Thoracic aorta (tissue), 2 donors: ENCODE data around the gene BTG1. TPM values are rescaled to one million over a fixed set of nuclear protein-coding genes. Genes with fewer than 3 reads are reported as not detected.

ENCODE experiments used
- ATAC-seq: fragments of 150-250 bp; one replicate; pipeline ENCODE4 v1.8.0; 2017; ENCODE audit warnings: low read depth; ENCODE audit not compliant: insufficient number of reproducible peaks, low FRiP score
- DNase-seq: peaks from one replicate; pipeline ENCODE4 v3.0.0-alpha.2; 2020; ENCODE audit warnings: low spot score
- H3K27ac ChIP-seq, 2 donors: fragments of 200-600 bp; sonication (generic); 1 replicate in 1 of 2; 2 replicates in 1 of 2; pipeline ENCODE4 v1.5.1; 2016; ENCODE audit warnings: mild to moderate bottlenecking in 2 of 2, moderate library complexity in 2 of 2
- H3K27me3 ChIP-seq: fragments of 200-600 bp; sonication (generic); replicated peaks from 2 replicates; pipeline ENCODE4 v1.6.0; 2016; ENCODE audit warnings: mild to moderate bottlenecking; ENCODE audit not compliant: insufficient read depth
- H3K36me3 ChIP-seq: fragments of 200-600 bp; sonication (generic); one replicate; pipeline ENCODE4 v1.5.1; 2016
- H3K4me1 ChIP-seq, 2 donors: fragments of 200-600 bp; sonication (generic); 1 replicate in 1 of 2; 2 replicates in 1 of 2; pipeline versions ENCODE4 v1.5.1 to v1.6.0; 2016; ENCODE audit warnings: low read depth in 2 of 2, mild to moderate bottlenecking in 1 of 2; ENCODE audit not compliant: control insufficient read depth in 1 of 2
- H3K4me3 ChIP-seq: fragments of 200-600 bp; sonication (generic); 2 replicates; pipeline ENCODE4 v1.5.1; 2016; ENCODE audit warnings: mild to moderate bottlenecking
- H3K9me3 ChIP-seq: fragments of 200-600 bp; sonication (generic); 2 replicates; pipeline ENCODE4 v1.5.1; 2016
- total RNA-seq, 2 donors: library from RNA; depleted of rRNA; stranded (reverse); fragments of >200 nt; gene quantifications; one replicate each; pipeline versions ENCODE4 v1.1.0 to v1.2.3, GENCODE V29; 2016
- TF ChIP-seq, protein P1 (sequence below): fragments of 200-600 bp; sonication (generic); IDR thresholded peaks from one replicate; pipeline ENCODE4 v1.5.1; 2019; ENCODE audit warnings: antibody characterized with exemption

Gene BTG1
- total RNA-seq, 2 donors from 2014 or later: 31.7 to 53.3 TPM

DNA sequence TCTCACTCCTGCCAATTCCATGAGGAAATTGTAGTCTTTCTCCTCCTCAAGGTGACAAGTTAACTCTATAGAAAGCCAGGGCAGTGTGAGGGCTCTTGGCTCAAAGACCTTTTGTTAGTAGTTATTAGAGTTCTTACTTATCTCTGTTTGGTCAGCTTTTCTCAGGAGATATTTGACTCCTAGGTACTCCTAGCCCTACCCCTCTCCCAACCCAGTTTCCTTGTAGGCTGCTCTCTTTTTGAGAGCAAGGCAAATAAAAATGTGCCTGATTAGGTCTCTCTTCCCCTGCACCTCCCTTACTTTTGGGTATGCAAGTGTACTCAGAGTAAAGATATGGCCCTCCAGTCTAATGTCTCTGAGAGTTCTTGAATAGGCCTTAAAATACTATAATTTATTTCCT lies 23.8 kb downstream of the BTG1 start:
- H3K27ac ChIP-seq: no peak overlapping the region
- peaks cover 6% of the 10 kb centered on the region for H3K9me3 ChIP-seq
- DNase-seq (no peak), ATAC-seq (no peak)
- H3K27me3 ChIP-seq: no peaks in the 10 kb centered on the region
- no peaks in the 10 kb centered on the region for H3K36me3 ChIP-seq
- H3K4me3 ChIP-seq: no peak overlapping the region
- TF ChIP-seq, protein P1, sequence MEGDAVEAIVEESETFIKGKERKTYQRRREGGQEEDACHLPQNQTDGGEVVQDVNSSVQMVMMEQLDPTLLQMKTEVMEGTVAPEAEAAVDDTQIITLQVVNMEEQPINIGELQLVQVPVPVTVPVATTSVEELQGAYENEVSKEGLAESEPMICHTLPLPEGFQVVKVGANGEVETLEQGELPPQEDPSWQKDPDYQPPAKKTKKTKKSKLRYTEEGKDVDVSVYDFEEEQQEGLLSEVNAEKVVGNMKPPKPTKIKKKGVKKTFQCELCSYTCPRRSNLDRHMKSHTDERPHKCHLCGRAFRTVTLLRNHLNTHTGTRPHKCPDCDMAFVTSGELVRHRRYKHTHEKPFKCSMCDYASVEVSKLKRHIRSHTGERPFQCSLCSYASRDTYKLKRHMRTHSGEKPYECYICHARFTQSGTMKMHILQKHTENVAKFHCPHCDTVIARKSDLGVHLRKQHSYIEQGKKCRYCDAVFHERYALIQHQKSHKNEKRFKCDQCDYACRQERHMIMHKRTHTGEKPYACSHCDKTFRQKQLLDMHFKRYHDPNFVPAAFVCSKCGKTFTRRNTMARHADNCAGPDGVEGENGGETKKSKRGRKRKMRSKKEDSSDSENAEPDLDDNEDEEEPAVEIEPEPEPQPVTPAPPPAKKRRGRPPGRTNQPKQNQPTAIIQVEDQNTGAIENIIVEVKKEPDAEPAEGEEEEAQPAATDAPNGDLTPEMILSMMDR: no peak
- no peaks in the 10 kb centered on the region for H3K4me1 ChIP-seq

DNA sequence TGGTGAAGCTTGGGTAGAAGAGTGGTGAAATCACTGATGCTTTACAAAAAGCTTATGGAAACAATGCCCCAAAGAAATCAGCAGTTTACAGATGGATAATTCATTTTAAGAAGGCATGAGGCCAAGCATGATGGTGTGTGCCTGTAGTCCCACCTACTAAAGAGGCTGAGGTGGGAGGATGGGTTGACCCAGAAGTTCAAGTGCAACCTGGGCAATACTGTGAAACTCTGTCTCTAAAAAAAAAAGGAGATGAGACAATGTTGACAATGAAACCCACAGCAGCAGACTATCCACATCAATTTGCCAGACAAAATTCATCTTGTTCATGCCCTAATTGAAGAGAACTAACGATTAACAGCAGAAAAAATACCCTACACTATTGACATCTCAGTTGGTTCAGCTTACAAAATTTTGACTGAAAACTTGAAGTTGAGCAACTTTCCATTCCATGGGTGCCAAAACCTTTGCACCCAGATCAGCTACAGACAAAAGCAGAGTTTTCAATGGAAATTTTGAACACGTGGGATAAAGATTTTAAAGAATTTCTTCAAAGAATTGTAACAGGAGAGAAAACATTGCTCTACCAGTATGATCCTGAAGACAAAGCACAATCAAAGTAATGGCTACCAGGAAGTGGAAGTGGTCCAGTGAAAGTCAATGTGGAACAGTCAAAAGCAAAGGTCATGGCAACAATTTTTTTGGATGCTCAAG lies 26.7 kb downstream of the BTG1 start:
- Histone ChIP-seq H3K36me3 (no peaks in the 10 kb centered on the region), H3K4me1 (no peaks in the 10 kb centered on the region), H3K27ac (no peak overlapping the region), H3K9me3 (peaks cover 6% of the 10 kb centered on the region), H3K27me3 (no peaks in the 10 kb centered on the region), H3K4me3 (no peak overlapping the region)
- TF ChIP-seq, protein P1: no peak
- ATAC-seq: no peak
- DNase-seq: no peak

DNA sequence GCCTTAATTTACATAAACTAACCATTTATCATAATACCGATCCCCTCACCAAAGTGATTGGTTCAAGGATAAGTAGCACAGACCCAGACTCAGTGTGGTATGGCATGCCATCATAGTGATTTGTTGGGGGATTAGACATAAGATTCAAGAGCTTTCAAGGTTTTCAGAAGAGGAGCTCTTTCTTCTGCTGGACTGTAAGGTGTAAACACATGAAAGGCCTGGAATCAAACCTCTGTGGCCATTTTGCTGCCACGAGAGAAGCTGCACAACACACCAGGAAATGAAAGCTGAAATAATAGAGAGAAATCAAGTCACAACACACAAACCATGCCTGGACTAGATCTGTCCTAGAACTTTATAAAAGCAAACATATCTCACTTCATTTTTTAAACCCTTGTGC lies 30.8 kb downstream of the BTG1 start:
- no peaks in the 10 kb centered on the region for H3K36me3 ChIP-seq
- ATAC-seq: no peak
- no peak overlapping the region for H3K27ac ChIP-seq
- no peak overlapping the region for H3K4me3 ChIP-seq
- TF ChIP-seq, protein P1: no peak
- H3K4me1 ChIP-seq: no peaks in the 10 kb centered on the region
- peaks cover under 1% of the 10 kb centered on the region for H3K9me3 ChIP-seq
- DNase-seq: no peak
- H3K27me3 ChIP-seq: no peaks in the 10 kb centered on the region

DNA sequence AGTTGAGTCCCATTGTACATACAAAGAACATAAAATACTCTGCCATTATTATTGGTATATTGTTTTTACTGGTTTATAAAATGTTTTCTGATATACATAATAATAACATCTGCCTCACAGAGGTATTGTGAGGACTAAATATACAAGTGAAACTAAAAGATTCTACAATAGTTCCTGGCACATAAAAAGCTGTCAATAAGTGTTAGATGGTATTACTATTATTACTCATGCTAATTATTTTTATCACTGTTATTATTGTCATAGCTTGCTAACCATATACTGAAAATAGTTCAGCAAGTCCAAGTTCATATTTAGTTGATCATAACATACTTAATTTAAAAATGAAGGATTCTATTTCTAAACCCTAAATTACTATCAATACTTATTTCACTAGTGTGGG lies 34.4 kb downstream of the BTG1 start:
- no peak overlapping the region for H3K4me3 ChIP-seq
- no peak overlapping the region for H3K27ac ChIP-seq
- H3K27me3 ChIP-seq: no peaks in the 10 kb centered on the region
- H3K36me3 ChIP-seq: no peaks in the 10 kb centered on the region
- no peaks in the 10 kb centered on the region for H3K4me1 ChIP-seq
- TF ChIP-seq, protein P1: no peak
- H3K9me3 ChIP-seq: no peaks in the 10 kb centered on the region
- no peak for ATAC-seq
- DNase-seq: no peak

DNA sequence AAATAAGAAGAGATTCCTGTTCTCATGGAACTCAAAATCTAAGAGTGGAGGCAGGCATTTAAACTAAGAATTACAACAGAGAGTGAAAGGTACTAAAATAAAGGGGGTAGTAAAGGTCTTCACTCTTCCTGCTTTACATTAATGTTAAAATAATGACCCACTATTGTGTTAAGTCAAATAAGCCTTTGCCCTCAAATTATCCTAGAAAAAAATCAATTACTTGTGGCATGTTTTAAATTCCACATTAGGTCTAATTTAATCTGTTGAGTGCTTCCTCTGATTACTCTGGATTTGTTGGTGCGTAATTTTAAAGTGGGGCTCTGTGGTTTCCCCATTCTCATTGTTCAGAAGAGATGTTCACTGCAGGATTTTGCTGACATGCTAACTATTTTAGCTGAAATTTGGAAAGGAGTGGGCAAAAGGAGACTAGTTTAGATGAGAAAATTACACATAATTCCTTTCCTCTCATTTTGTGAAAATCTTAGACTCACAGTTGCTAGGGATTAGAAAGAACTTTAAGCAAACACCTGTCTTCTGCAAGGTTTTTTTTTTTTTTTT lies 35.5 kb downstream of the BTG1 start:
- Histone ChIP-seq H3K27me3 (no peaks in the 10 kb centered on the region), H3K4me3 (no peak overlapping the region), H3K36me3 (no peaks in the 10 kb centered on the region), H3K9me3 (no peaks in the 10 kb centered on the region), H3K27ac (no peak overlapping the region), H3K4me1 (no peaks in the 10 kb centered on the region)
- DNase-seq (no peak), ATAC-seq (no peak)
- TF ChIP-seq, protein P1: no peak
